SK-N-SH (cell line): ENCODE results near the gene PXMP4. TPM values are rescaled to one million over a fixed set of nuclear protein-coding genes. Genes with fewer than 3 reads are reported as not detected.

Experiments used
- CTCF ChIA-PET: fragments of 300-600, 350-600 bp; formaldehyde crosslinking; extraction: SDS; loops from one replicate; lab custom pipeline; 2021; lab: Yijun Ruan, JAX
- POLR2A ChIA-PET: fragments of 350-600 bp; sonication (Branson Sonifier 250); formaldehyde crosslinking; extraction: SDS; loops from one replicate; lab custom pipeline; 2020; ENCODE audit warnings: antibody characterized with exemption, inconsistent platforms; lab: Yijun Ruan, JAX
- DNase-seq: peaks from one replicate; pipeline ENCODE4 v3.0.0; 2012
- H2AFZ ChIP-seq: fragments of 200-600 bp; sonication (generic); 2 replicates; pipeline ENCODE4 v1.8.1; 2016; ENCODE audit warnings: antibody characterized with exemption, mild to moderate bottlenecking, low read depth
- H3F3A ChIP-seq: fragments of 200-600 bp; sonication (generic); replicated peaks from 2 replicates; pipeline ENCODE3; 2016; ENCODE audit warnings: antibody characterized with exemption, mild to moderate bottlenecking; ENCODE audit not compliant: insufficient read depth
- H3K27ac ChIP-seq, 2 experiments: fragments of 200-500 bp in 1 of 2; fragments of 200-600 bp in 1 of 2; sonication (Bioruptor generic) in 1 of 2; sonication (generic), shearing (Covaris generic) in 1 of 2; 2 replicates each; pipeline versions ENCODE4 v1.5.1 to v1.6.1; 2014 to 2016; ENCODE audit warnings: low read depth in 2 of 2, inconsistent platforms in 1 of 2, low read length in 1 of 2, mild to moderate bottlenecking in 1 of 2, mixed read lengths in 1 of 2
- H3K27me3 ChIP-seq: fragments of 200-600 bp; sonication (generic), shearing (Covaris generic); 2 replicates; pipeline ENCODE4 v1.6.1; 2016; ENCODE audit warnings: mixed run types; ENCODE audit not compliant: insufficient read depth
- H3K36me3 ChIP-seq, 2 experiments: fragments of 200-500 bp in 1 of 2; fragments of 200-600 bp in 1 of 2; sonication (Bioruptor generic) in 1 of 2; sonication (generic) in 1 of 2; replicated peaks in 1 of 2; 2 replicates each; pipeline versions ENCODE3 to v1.5.1; 2014 to 2016; ENCODE audit warnings: low read length in 1 of 2, mild to moderate bottlenecking in 1 of 2; ENCODE audit not compliant: insufficient read depth in 2 of 2, control insufficient read depth in 1 of 2
- H3K4me1 ChIP-seq, 2 experiments: fragments of 200-500 bp in 1 of 2; fragments of 200-600 bp in 1 of 2; sonication (Bioruptor generic) in 1 of 2; sonication (generic), shearing (Covaris generic) in 1 of 2; 2 replicates each; pipeline versions ENCODE4 v1.5.1 to v1.6.1; 2014 to 2016; ENCODE audit warnings: low read depth in 1 of 2, low read length in 1 of 2, mixed run types in 1 of 2; ENCODE audit not compliant: insufficient read depth in 2 of 2, control insufficient read depth in 1 of 2
- H3K4me2 ChIP-seq: fragments of 200-600 bp; sonication (generic), shearing (Covaris generic); 2 replicates; pipeline ENCODE4 v1.6.1; 2017; ENCODE audit warnings: mixed run types
- H3K4me3 ChIP-seq, 2 experiments: fragments of 200-500 bp in 1 of 2; fragments of 200-600 bp in 1 of 2; sonication (Bioruptor generic) in 1 of 2; sonication (generic), shearing (Covaris generic) in 1 of 2; 2 replicates each; pipeline versions ENCODE4 v1.5.1 to v1.8.1; 2014 to 2016; ENCODE audit warnings: low read depth in 2 of 2, inconsistent platforms in 1 of 2, low read length in 1 of 2, mild to moderate bottlenecking in 1 of 2, mixed read lengths in 1 of 2, moderate library complexity in 1 of 2
- H3K79me2 ChIP-seq: fragments of 200-600 bp; sonication (generic); 2 replicates; pipeline ENCODE4 v1.8.1; 2017; ENCODE audit warnings: mild to moderate bottlenecking; ENCODE audit not compliant: insufficient read depth
- H3K9ac ChIP-seq: fragments of 200-600 bp; sonication (generic); 2 replicates; pipeline ENCODE4 v1.6.1; 2017; ENCODE audit warnings: mixed run types
- H3K9me2 ChIP-seq: fragments of 200-600 bp; sonication (generic); 2 replicates; pipeline ENCODE4 v1.6.1; 2017; ENCODE audit warnings: mixed run types
- H3K9me3 ChIP-seq: fragments of 200-600 bp; sonication (generic); 2 replicates; pipeline ENCODE4 v1.6.1; 2017; ENCODE audit warnings: mixed run types, mild to moderate bottlenecking, moderate library complexity
- H4K20me1 ChIP-seq: fragments of 200-600 bp; sonication (generic); 2 replicates; pipeline ENCODE4 v1.6.1; 2017; ENCODE audit warnings: mild to moderate bottlenecking, mixed run types; ENCODE audit not compliant: insufficient read depth
- CHD2 ChIP-seq: fragments of 150-350 bp; IDR thresholded peaks from 2 replicates; pipeline ENCODE4 v1.6.1; 2018; ENCODE audit warnings: low read length; ENCODE audit not compliant: partially characterized antibody
- CTCF ChIP-seq: fragments of 200-600 bp; sonication (generic); IDR thresholded peaks from 2 replicates; pipeline ENCODE4 v1.6.1; 2017; ENCODE audit warnings: antibody characterized with exemption, mild to moderate bottlenecking, moderate library complexity
- EP300 ChIP-seq, 2 experiments: IDR thresholded peaks; 2 replicates each; pipeline versions ENCODE4 v1.4.0 to v1.6.1; 2012; ENCODE audit warnings: borderline replicate concordance in 1 of 2, low read depth in 1 of 2, low read length in 1 of 2
- EZH2phosphoT487 ChIP-seq: fragments of 200-600 bp; sonication (generic); IDR thresholded peaks from 2 replicates; pipeline ENCODE4 v1.6.1; 2017; ENCODE audit warnings: low read depth, mixed run types, mild to moderate bottlenecking, antibody characterized with exemption, moderate library complexity, borderline replicate concordance
- FOSL2 ChIP-seq: IDR thresholded peaks from 2 replicates; pipeline ENCODE4 v1.4.0; 2012; ENCODE audit warnings: low read depth, mild to moderate bottlenecking, moderate library complexity, borderline replicate concordance
- FOXJ3 ChIP-seq: sonication (generic); formaldehyde crosslinking; IDR thresholded peaks from 2 replicates; pipeline ENCODE4 v1.5.1; 2020; ENCODE audit warnings: mild to moderate bottlenecking, missing genetic modification reagents
- JUND ChIP-seq: IDR thresholded peaks from 2 replicates; pipeline ENCODE4 v1.4.0; 2012
- MAX ChIP-seq: IDR thresholded peaks from 2 replicates; pipeline ENCODE4 v1.4.0; 2012; ENCODE audit warnings: low read depth
- SMC3 ChIP-seq: IDR thresholded peaks from 2 replicates; pipeline ENCODE4 v1.6.1; 2012; ENCODE audit warnings: low read depth, low read length, improper control_type of control experiment
- TAF1 ChIP-seq: IDR thresholded peaks from 2 replicates; pipeline ENCODE4 v1.6.1; 2012; ENCODE audit warnings: low read depth, mild to moderate bottlenecking, low read length, moderate library complexity, borderline replicate concordance
- TCF12 ChIP-seq: IDR thresholded peaks from 2 replicates; pipeline ENCODE4 v1.4.0; 2012
- TEAD4 ChIP-seq: IDR thresholded peaks from 2 replicates; pipeline ENCODE4 v1.4.0; 2012; ENCODE audit warnings: mild to moderate bottlenecking, borderline replicate concordance; ENCODE audit not compliant: insufficient read depth
- USF2 ChIP-seq: fragments of 150-350 bp; IDR thresholded peaks from 2 replicates; pipeline ENCODE4 v1.6.1; 2017; ENCODE audit warnings: antibody characterized with exemption, low read length, low read depth, borderline replicate concordance
- YY1 ChIP-seq: IDR thresholded peaks from 2 replicates; pipeline ENCODE4 v1.4.0; 2012; ENCODE audit warnings: low read depth, mild to moderate bottlenecking
- ZBTB33 ChIP-seq: IDR thresholded peaks from 2 replicates; pipeline ENCODE4 v1.4.0; 2012; ENCODE audit warnings: low read depth, borderline replicate concordance
- WGBS: methylation state at CpG from one replicate; pipeline ENCODE4 v1.1.6; 2017; ENCODE audit warnings: low lambda C conversion rate; 5-methylcytosine and 5-hydroxymethylcytosine counted together
- polyA plus RNA-seq, 3 experiments: library from polyadenylated mRNA; depleted of rRNA; stranded (reverse); fragments of >200 nt; gene quantifications; 2 replicates each; pipeline ENCODE4 v1.2.3, GENCODE V29; 2012

Gene PXMP4
- polyA plus RNA-seq, 1 of the 3 experiments (the other 2 are of a cell fraction), result 5.6 TPM

GRCh38 chr20:33669873-33670640, 50.1 kb downstream of the PXMP4 start (continued):
- no peak for TF ChIP-seq ZBTB33
- TF ChIP-seq FOSL2, result no peak
- TF ChIP-seq TCF12, result no peak
- no peak for TF ChIP-seq JUND
- TF ChIP-seq MAX, result no peak
- TF ChIP-seq SMC3, result no peak
- no peak for TF ChIP-seq EZH2phosphoT487
- no peak for TF ChIP-seq USF2

- H3K27ac ChIP-seq, result no peak overlapping the region
- peaks cover 8 to 17% of the 10 kb centered on the region in 2 experiments for H3K36me3 ChIP-seq
- H3K4me1 ChIP-seq, result peaks cover 8 to 46% of the 10 kb centered on the region in 2 experiments; a peak in 2 of 4 replicates
- CTCF ChIA-PET, result interaction anchor here (0.7 to 10.6 kb wide), 8 partner anchors 12 to 212 kb away, joined by 3 to 114 read pairs (median 16); partner anchors contain the start of gene ZNF341
- H2AFZ ChIP-seq, result no peak overlapping the region
- TF ChIP-seq EP300 (IDR thresholded peaks at IDR 0.05; ENCODE audit: borderline replicate concordance in 1 of 2, low read depth in 1 of 2, low read length in 1 of 2) (no peak), YY1 (no peak), FOXJ3 (CRISPR knock-in tag) (no peak), FOSL2 (no peak), TAF1 (no peak), CTCF (no peak), TCF12 (no peak), CHD2 (no peak), TEAD4 (no peak), SMC3 (no peak)
- TF ChIP-seq, all 33 proteins: peak for 0
- Histone ChIP-seq H3K9me3 (no peaks in the 10 kb centered on the region), H3K4me2 (no peak overlapping the region), H4K20me1 (0 out of 2 replicates have a peak, but pooled peaks cover 4% of the 10 kb centered on the region), H3K79me2 (peaks cover 10% of the 10 kb centered on the region; the same call in 1 of the 2 replicates), H3K9ac (no peak overlapping the region), H3K4me3 (no peak overlapping the region), H3K9me2 (no peaks in the 10 kb centered on the region), H3F3A (peaks cover 25% of the 10 kb centered on the region), H3K27me3 (no peaks in the 10 kb centered on the region)
- POLR2A ChIA-PET, result interaction anchor here (1.1 to 1.2 kb wide), 2 partner anchors 16 to 179 kb away, joined by 3 read pairs; partner anchors contain the start of gene CBFA2T2
- DNase-seq, result no peak
- no CpG with 5 or more reads among the region's 5 CpGs for WGBS
These were observed 50.9 kb downstream of the PXMP4 start for GRCh38 chr20:33669224-33669623.
